Measurements from ENCODE around the gene MGAT3. TPM values are rescaled to one million over a fixed set of nuclear protein-coding genes. Genes with fewer than 3 reads are reported as not detected.

MGAT3 gene
- total and polyA plus RNA-seq, 2 of the 13 experiments (the other 11 are each of a cell fraction or from before 2014, with no cell fraction given): 0.11 to 0.15 TPM

DNA sequence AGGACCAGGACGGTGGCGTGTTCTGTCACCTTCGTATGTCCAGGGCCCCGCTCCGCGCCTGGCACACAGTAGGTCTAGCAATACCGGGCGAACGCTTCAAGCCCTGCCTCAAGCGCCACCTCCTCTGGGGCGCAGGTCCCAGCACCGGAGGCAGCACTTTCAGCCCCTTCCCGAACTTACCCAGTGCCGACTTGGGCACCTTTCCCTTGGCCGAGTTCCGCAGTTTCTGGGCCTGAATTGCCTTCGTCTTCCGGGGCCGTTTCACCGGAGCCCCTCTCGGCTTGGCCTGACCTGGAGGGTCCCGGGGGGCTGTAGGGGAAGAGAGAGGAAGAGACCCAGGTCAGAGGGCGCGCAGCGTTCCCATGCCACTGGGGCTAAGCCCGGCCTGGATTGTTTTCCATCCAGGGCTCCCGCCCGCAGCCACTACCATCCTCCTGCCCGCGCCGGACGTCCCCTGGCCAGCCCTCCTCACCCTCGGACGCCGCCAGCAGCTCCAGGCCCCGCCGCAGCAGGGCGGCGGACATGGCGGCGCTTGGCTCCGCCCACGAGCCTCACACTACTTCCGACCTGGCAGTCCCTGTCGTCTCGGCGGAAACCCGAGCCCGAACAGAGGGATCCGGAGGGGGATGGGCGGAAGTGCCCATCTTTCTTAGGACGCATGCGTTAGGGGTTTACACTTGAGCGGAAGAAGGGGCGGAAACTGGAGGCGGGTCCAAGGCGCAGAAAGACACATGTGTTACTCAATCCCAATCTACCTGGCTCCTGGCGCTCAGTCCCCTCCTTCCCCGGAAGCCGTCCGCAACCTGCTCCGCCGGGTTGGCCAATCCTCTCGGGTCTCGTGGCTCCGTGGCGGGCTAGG lies 75.6 kb downstream of the MGAT3 start, which contains the start of gene RPS19BP1 (continued):
- TF ChIP-seq ARHGAP35 (CRISPR knock-in tag; IDR thresholded peaks at IDR 0.05; ENCODE audit: borderline replicate concordance) (peak; percentile 22; the same call in 1 of the 2 replicates), NRL (CRISPR knock-in tag; IDR thresholded peaks at IDR 0.05; ENCODE audit: borderline replicate concordance) (peak; percentile 21; the same call in 1 of the 2 replicates), ZNF3 (CRISPR knock-in tag; IDR thresholded peaks at IDR 0.05) (no peak), KDM2A (CRISPR knock-in tag; IDR thresholded peaks at IDR 0.05; ENCODE audit: borderline replicate concordance, low read depth) (peak; percentile 75; the same call in 1 of the 2 replicates), KAT8 (CRISPR knock-in tag; IDR thresholded peaks at IDR 0.05) (peak; percentile 93), ZNF263 (CRISPR knock-in tag; IDR thresholded peaks at IDR 0.05) (no peak), KLF16 (CRISPR knock-in tag; IDR thresholded peaks at IDR 0.05) (peak in 1 of 2 experiments; percentile 83; a peak in 2 of 4 replicates), EZH2 (conservative IDR thresholded peaks at IDR 0.05; ENCODE audit: low read depth, low read length) (no peak), GABPB1 (CRISPR knock-in tag; IDR thresholded peaks at IDR 0.05) (peak; percentile 96)
- TF ChIP-seq, protein P1, sequence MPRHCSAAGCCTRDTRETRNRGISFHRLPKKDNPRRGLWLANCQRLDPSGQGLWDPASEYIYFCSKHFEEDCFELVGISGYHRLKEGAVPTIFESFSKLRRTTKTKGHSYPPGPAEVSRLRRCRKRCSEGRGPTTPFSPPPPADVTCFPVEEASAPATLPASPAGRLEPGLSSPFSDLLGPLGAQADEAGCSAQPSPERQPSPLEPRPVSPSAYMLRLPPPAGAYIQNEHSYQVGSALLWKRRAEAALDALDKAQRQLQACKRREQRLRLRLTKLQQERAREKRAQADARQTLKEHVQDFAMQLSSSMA (CRISPR knock-in tag; IDR thresholded peaks at IDR 0.05): peak; percentile 21; the same call in 1 of the 2 replicates
- TF ChIP-seq, protein P2, sequence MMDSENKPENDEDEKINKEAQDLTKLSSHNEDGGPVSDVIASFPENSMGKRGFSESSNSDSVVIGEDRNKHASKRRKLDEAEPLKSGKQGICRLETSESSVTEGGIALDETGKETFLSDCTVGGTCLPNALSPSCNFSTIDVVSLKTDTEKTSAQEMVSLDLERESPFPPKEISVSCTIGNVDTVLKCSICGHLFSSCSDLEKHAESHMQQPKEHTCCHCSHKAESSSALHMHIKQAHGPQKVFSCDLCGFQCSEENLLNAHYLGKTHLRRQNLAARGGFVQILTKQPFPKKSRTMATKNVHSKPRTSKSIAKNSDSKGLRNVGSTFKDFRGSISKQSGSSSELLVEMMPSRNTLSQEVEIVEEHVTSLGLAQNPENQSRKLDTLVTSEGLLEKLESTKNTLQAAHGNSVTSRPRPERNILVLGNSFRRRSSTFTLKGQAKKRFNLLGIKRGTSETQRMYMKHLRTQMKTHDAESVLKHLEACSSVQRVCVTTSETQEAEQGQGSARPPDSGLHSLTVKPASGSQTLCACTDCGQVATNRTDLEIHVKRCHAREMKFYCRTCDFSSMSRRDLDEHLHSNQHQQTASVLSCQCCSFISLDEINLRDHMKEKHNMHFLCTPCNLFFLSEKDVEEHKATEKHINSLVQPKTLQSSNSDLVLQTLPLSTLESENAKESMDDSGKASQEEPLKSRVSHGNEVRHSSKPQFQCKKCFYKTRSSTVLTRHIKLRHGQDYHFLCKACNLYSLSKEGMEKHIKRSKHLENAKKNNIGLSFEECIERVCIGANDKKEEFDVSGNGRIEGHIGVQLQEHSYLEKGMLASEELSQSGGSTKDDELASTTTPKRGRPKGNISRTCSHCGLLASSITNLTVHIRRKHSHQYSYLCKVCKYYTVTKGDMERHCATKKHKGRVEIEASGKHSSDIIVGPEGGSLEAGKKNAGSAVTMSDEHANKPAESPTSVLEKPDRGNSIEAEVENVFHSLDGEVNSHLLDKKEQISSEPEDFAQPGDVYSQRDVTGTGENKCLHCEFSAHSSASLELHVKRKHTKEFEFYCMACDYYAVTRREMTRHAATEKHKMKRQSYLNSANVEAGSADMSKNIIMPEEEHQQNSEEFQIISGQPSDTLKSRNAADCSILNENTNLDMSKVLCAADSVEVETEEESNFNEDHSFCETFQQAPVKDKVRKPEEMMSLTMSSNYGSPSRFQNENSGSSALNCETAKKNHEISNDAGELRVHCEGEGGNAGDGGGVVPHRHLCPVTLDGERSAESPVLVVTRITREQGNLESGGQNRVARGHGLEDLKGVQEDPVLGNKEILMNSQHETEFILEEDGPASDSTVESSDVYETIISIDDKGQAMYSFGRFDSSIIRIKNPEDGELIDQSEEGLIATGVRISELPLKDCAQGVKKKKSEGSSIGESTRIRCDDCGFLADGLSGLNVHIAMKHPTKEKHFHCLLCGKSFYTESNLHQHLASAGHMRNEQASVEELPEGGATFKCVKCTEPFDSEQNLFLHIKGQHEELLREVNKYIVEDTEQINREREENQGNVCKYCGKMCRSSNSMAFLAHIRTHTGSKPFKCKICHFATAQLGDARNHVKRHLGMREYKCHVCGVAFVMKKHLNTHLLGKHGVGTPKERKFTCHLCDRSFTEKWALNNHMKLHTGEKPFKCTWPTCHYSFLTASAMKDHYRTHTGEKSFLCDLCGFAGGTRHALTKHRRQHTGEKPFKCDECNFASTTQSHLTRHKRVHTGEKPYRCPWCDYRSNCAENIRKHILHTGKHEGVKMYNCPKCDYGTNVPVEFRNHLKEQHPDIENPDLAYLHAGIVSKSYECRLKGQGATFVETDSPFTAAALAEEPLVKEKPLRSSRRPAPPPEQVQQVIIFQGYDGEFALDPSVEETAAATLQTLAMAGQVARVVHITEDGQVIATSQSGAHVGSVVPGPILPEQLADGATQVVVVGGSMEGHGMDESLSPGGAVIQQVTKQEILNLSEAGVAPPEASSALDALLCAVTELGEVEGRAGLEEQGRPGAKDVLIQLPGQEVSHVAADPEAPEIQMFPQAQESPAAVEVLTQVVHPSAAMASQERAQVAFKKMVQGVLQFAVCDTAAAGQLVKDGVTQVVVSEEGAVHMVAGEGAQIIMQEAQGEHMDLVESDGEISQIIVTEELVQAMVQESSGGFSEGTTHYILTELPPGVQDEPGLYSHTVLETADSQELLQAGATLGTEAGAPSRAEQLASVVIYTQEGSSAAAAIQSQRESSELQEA (CRISPR knock-in tag; IDR thresholded peaks at IDR 0.05; ENCODE audit: not compliant biosample characterization): peak; percentile 80
- TF ChIP-seq, protein P3, sequence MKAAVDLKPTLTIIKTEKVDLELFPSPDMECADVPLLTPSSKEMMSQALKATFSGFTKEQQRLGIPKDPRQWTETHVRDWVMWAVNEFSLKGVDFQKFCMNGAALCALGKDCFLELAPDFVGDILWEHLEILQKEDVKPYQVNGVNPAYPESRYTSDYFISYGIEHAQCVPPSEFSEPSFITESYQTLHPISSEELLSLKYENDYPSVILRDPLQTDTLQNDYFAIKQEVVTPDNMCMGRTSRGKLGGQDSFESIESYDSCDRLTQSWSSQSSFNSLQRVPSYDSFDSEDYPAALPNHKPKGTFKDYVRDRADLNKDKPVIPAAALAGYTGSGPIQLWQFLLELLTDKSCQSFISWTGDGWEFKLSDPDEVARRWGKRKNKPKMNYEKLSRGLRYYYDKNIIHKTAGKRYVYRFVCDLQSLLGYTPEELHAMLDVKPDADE (CRISPR knock-in tag; IDR thresholded peaks at IDR 0.05): 0 out of 2 replicates have a peak, but pooled peaks have one; percentile 30
- TF ChIP-seq, protein P4, sequence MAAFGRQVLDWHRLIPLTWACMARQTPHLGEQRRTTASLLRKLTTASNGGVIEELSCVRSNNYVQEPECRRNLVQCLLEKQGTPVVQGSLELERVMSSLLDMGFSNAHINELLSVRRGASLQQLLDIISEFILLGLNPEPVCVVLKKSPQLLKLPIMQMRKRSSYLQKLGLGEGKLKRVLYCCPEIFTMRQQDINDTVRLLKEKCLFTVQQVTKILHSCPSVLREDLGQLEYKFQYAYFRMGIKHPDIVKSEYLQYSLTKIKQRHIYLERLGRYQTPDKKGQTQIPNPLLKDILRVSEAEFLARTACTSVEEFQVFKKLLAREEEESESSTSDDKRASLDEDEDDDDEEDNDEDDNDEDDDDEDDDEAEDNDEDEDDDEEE (CRISPR knock-in tag; IDR thresholded peaks at IDR 0.05): peak; percentile 77
